ENCODE results near the gene NTRK2.
A peak's percentile ranks its signal among the peaks of the same experiment; 100 is the strongest.

NTRK2 gene

GRCh38 chr9:84642553-84643141, 26.9 kb upstream of the NTRK2 start:
- POLR2A ChIA-PET, result no interaction called here
- CTCF ChIA-PET, result no interaction called here
- TF ChIP-seq SP1 (IDR thresholded peaks at IDR 0.05) (no peak), CTBP1 (IDR thresholded peaks at IDR 0.05; ENCODE audit: borderline replicate concordance) (no peak), L3MBTL2 (conservative IDR thresholded peaks at IDR 0.05) (no peak), ELF4 (IDR thresholded peaks at IDR 0.05) (no peak), NFRKB (IDR thresholded peaks at IDR 0.05) (no peak), ZNF384 (IDR thresholded peaks at IDR 0.05) (no peak), LEF1 (IDR thresholded peaks at IDR 0.05; ENCODE audit: borderline replicate concordance) (no peak), FOXA1 (IDR thresholded peaks at IDR 0.05) (no peak)
- TF ChIP-seq, protein P1, sequence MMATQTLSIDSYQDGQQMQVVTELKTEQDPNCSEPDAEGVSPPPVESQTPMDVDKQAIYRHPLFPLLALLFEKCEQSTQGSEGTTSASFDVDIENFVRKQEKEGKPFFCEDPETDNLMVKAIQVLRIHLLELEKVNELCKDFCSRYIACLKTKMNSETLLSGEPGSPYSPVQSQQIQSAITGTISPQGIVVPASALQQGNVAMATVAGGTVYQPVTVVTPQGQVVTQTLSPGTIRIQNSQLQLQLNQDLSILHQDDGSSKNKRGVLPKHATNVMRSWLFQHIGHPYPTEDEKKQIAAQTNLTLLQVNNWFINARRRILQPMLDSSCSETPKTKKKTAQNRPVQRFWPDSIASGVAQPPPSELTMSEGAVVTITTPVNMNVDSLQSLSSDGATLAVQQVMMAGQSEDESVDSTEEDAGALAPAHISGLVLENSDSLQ (IDR thresholded peaks at IDR 0.05), result no peak
- DNase-seq (ENCODE audit: extremely low spot score), result no peak

GRCh38 chr9:84647699-84648098, 21.8 kb upstream of the NTRK2 start:
- no peak for DNase-seq (ENCODE audit: extremely low spot score)
- POLR2A ChIA-PET, result interaction anchor here (0.6 kb wide), 1 partner anchor 16 kb away, joined by 3 read pairs; no protein-coding TSS in a partner anchor
- no peak for TF ChIP-seq FOXK2 (IDR thresholded peaks at IDR 0.05)
- CTCF ChIA-PET, result no interaction called here

- ChIA-PET POLR2A (no interaction called here), CTCF (interaction anchor here (0.5 kb wide), 1 partner anchor 1348 kb away, joined by 4 read pairs; no protein-coding TSS in a partner anchor)
- DNase-seq (ENCODE audit: extremely low spot score), result no peak
- TF ChIP-seq LEF1 (IDR thresholded peaks at IDR 0.05; ENCODE audit: borderline replicate concordance) (no peak), NFRKB (IDR thresholded peaks at IDR 0.05) (no peak)
- TF ChIP-seq, protein P1 (IDR thresholded peaks at IDR 0.05), result 0 out of 2 replicates have a peak, but pooled peaks have one; percentile 5
These were observed 16.9 kb upstream of the NTRK2 start for GRCh38 chr9:84652496-84653120.

GRCh38 chr9:84655447-84655846, 14.1 kb upstream of the NTRK2 start:
- POLR2A ChIA-PET, result no interaction called here
- DNase-seq (ENCODE audit: extremely low spot score), result no peak
- TF ChIP-seq FOXM1 (IDR thresholded peaks at IDR 0.05; ENCODE audit: borderline replicate concordance) (no peak), TARDBP (IDR thresholded peaks at IDR 0.05) (no peak), FOXK2 (IDR thresholded peaks at IDR 0.05) (no peak), ARNT (IDR thresholded peaks at IDR 0.05) (no peak), FOXA1 (IDR thresholded peaks at IDR 0.05) (no peak), ELF4 (IDR thresholded peaks at IDR 0.05) (no peak), NFRKB (IDR thresholded peaks at IDR 0.05) (no peak), ZNF384 (IDR thresholded peaks at IDR 0.05) (no peak), SUZ12 (IDR thresholded peaks at IDR 0.05) (no peak), BHLHE40 (IDR thresholded peaks at IDR 0.05; ENCODE audit: borderline replicate concordance) (no peak), HDGF (IDR thresholded peaks at IDR 0.05; ENCODE audit: borderline replicate concordance) (no peak), CTBP1 (IDR thresholded peaks at IDR 0.05; ENCODE audit: borderline replicate concordance) (no peak)
- CTCF ChIA-PET, result no interaction called here

DNA sequence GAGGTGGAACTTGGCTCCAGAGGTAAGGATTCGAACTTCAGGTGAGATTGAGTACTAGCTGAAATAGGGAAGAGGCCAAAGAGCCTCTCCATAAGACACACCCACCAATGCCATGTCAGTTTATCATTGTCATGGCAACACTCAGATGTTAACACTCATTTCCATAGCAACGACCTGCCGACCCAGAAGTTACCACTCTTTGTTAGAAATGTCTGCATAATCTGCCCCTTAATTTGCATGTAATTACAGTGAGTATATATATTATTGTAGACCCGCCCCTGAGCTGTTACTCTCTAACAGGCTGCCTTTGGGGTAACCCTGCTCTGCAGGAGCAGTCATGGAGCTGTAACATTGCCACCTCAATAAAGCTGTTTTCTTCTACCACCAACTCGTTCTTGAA, 10.2 kb upstream of the NTRK2 start:
- no peak for TF ChIP-seq ELF4 (IDR thresholded peaks at IDR 0.05)
- no peak for TF ChIP-seq FOXK2 (IDR thresholded peaks at IDR 0.05)
- TF ChIP-seq CTBP1 (IDR thresholded peaks at IDR 0.05; ENCODE audit: borderline replicate concordance), result no peak
- TF ChIP-seq SUZ12 (IDR thresholded peaks at IDR 0.05), result no peak
- no peak for TF ChIP-seq SP1 (IDR thresholded peaks at IDR 0.05)
- TF ChIP-seq ZNF384 (IDR thresholded peaks at IDR 0.05), result no peak
- TF ChIP-seq, protein P1 (IDR thresholded peaks at IDR 0.05), result no peak
- no peak for TF ChIP-seq FOXM1 (IDR thresholded peaks at IDR 0.05; ENCODE audit: borderline replicate concordance)
- no peak for TF ChIP-seq HDGF (IDR thresholded peaks at IDR 0.05; ENCODE audit: borderline replicate concordance)
- no peak for TF ChIP-seq L3MBTL2 (conservative IDR thresholded peaks at IDR 0.05)
- no peak for TF ChIP-seq LEF1 (IDR thresholded peaks at IDR 0.05; ENCODE audit: borderline replicate concordance)
- TF ChIP-seq BHLHE40 (IDR thresholded peaks at IDR 0.05; ENCODE audit: borderline replicate concordance), result no peak
- TF ChIP-seq ARNT (IDR thresholded peaks at IDR 0.05), result no peak
- no peak for TF ChIP-seq NFRKB (IDR thresholded peaks at IDR 0.05)
- ChIA-PET POLR2A (no interaction called here), CTCF (no interaction called here)
- DNase-seq (ENCODE audit: extremely low spot score), result no peak

GRCh38 chr9:84659773-84660172, 9.8 kb upstream of the NTRK2 start:
- ChIA-PET CTCF (no interaction called here), POLR2A (no interaction called here)
- TF ChIP-seq LEF1 (IDR thresholded peaks at IDR 0.05; ENCODE audit: borderline replicate concordance), result no peak
- TF ChIP-seq ZNF384 (IDR thresholded peaks at IDR 0.05), result no peak
- no peak for TF ChIP-seq L3MBTL2 (conservative IDR thresholded peaks at IDR 0.05)
- TF ChIP-seq NFRKB (IDR thresholded peaks at IDR 0.05), result no peak
- TF ChIP-seq FOXM1 (IDR thresholded peaks at IDR 0.05; ENCODE audit: borderline replicate concordance), result no peak
- TF ChIP-seq FOXK2 (IDR thresholded peaks at IDR 0.05), result no peak
- TF ChIP-seq SP1 (IDR thresholded peaks at IDR 0.05), result no peak
- TF ChIP-seq FOXA1 (IDR thresholded peaks at IDR 0.05), result no peak
- TF ChIP-seq BHLHE40 (IDR thresholded peaks at IDR 0.05; ENCODE audit: borderline replicate concordance), result no peak
- TF ChIP-seq CTBP1 (IDR thresholded peaks at IDR 0.05; ENCODE audit: borderline replicate concordance), result no peak
- TF ChIP-seq ELF4 (IDR thresholded peaks at IDR 0.05), result no peak
- no peak for TF ChIP-seq ARNT (IDR thresholded peaks at IDR 0.05)
- TF ChIP-seq SUZ12 (IDR thresholded peaks at IDR 0.05), result no peak
- TF ChIP-seq TARDBP (IDR thresholded peaks at IDR 0.05), result no peak
- no peak for TF ChIP-seq HDGF (IDR thresholded peaks at IDR 0.05; ENCODE audit: borderline replicate concordance)
- TF ChIP-seq, protein P1 (IDR thresholded peaks at IDR 0.05), result no peak
- no peak for DNase-seq (ENCODE audit: extremely low spot score)

All from HEK293T (cell line).